Stomach (tissue), 9 donors: ENCODE results near the gene LCE5A. TPM values are rescaled to one million over a fixed set of nuclear protein-coding genes. Genes with fewer than 3 reads are reported as not detected.

ENCODE experiments used
- DNase-seq, 2 donors: peaks; one replicate each; pipeline versions ENCODE4 v3.0.0 to v3.0.0-alpha.2; 2013 to 2019
- H3K27ac ChIP-seq, 5 donors: fragments of 200-600 bp in 4 of 5; sonication (generic) in 4 of 5; one replicate each; pipeline ENCODE4 v1.5.1; 2013 to 2019; ENCODE audit warnings: mild to moderate bottlenecking in 1 of 5, moderate library complexity in 1 of 5
- H3K27me3 ChIP-seq, 3 donors: fragments of 200-600 bp; sonication (generic); one replicate each; pipeline ENCODE4 v1.5.1; 2017 to 2019; ENCODE audit warnings: mixed run types in 1 of 3
- H3K36me3 ChIP-seq, 4 donors: fragments of 200-600 bp; sonication (generic); 1 replicate in 3 of 4; 2 replicates in 1 of 4; pipeline ENCODE4 v1.5.1; 2016 to 2019
- H3K4me1 ChIP-seq, 4 donors: fragments of 200-600 bp; sonication (generic); one replicate each; pipeline ENCODE4 v1.5.1; 2016 to 2019
- H3K4me3 ChIP-seq, 4 donors: fragments of 200-600 bp; sonication (generic) in 3 of 4; one replicate each; pipeline ENCODE4 v1.5.1; 2016 to 2019; ENCODE audit warnings: mild to moderate bottlenecking in 1 of 4
- H3K9me3 ChIP-seq, 4 donors: fragments of 200-600 bp; sonication (generic); one replicate each; pipeline ENCODE4 v1.5.1; 2016 to 2019
- EP300 ChIP-seq: sonication (generic); formaldehyde crosslinking; IDR thresholded peaks from one replicate; pipeline ENCODE4 v1.6.1; 2017; ENCODE audit warnings: antibody characterized with exemption
- POLR2A ChIP-seq, 4 donors: fragments of 450-650 bp; IDR thresholded peaks; one replicate each; pipeline ENCODE4 v1.6.1; 2016; ENCODE audit warnings: antibody characterized with exemption in 4 of 4, control low read depth in 2 of 4, mild to moderate bottlenecking in 1 of 4, moderate library complexity in 1 of 4
- POLR2AphosphoS5 ChIP-seq, 3 donors: sonication (generic); formaldehyde crosslinking; IDR thresholded peaks; one replicate each; pipeline ENCODE4 v1.6.1; 2016; ENCODE audit warnings: antibody characterized with exemption in 3 of 3
- WGBS, 5 donors: extraction: QIAGEN DNeasy Blood & Tissue Kit in 3 of 5; methylation state at CpG; one replicate each; pipeline versions ENCODE4 v1.1.5 to v1.1.7; 2013 to 2018; 5-methylcytosine and 5-hydroxymethylcytosine counted together
- intact Hi-C: fragments of 100-400 bp; cut with DNase I; formaldehyde crosslinking; loops from one replicate; pipeline ENCODE4 v1.15.1; 2023; ENCODE audit warnings: low total_unique reads
- polyA plus RNA-seq, 3 donors: library from polyadenylated mRNA; stranded (reverse); fragments of 200-250 nt; gene quantifications; one replicate each; pipeline ENCODE4 v1.2.3, GENCODE V29; 2013
- total RNA-seq, 5 donors: library from RNA; depleted of rRNA; stranded (reverse); fragments of >200 nt; gene quantifications; one replicate each; pipeline versions ENCODE4 v1.1.0 to v1.2.3, GENCODE V29; 2014 to 2016
- TF ChIP-seq, protein P1 (sequence below), 7 experiments: fragments of 450-650 bp in 4 of 7; fragments of 200-600 bp in 3 of 7; sonication (generic) in 3 of 7; IDR thresholded peaks; one replicate each; pipeline ENCODE4 v1.5.1; 2016 to 2019; ENCODE audit warnings: antibody characterized with exemption in 7 of 7, control low read depth in 2 of 7, mild to moderate bottlenecking in 1 of 7
- donor health status: healthy with polysubstance abuse.
- donor health status: Bipolar disorder and iron deficiency.
- donor health status: healthy.

LCE5A gene
- total and polyA plus RNA-seq, 8 donors: not detected

DNA sequence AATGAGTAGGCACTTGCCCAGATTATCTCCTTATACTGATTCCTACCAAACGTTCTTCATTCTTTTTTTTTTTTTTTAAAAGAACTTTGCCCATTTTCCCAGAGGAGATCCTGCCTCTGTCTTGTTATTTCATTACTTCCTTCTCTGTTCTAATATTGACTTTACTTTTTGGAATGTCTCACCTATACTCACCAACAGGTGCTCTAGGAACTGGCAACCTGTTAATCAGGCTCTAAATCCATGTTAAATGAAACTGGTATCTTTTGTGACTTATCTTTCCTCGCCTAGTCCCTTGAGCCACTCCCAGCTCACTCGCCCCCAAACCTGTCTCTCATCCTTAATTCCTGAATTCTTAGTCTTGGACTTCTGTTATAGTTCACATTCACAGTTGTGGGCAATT lies 2.5 kb downstream of the LCE5A start:
- no peak overlapping the region for H3K27ac ChIP-seq

DNA sequence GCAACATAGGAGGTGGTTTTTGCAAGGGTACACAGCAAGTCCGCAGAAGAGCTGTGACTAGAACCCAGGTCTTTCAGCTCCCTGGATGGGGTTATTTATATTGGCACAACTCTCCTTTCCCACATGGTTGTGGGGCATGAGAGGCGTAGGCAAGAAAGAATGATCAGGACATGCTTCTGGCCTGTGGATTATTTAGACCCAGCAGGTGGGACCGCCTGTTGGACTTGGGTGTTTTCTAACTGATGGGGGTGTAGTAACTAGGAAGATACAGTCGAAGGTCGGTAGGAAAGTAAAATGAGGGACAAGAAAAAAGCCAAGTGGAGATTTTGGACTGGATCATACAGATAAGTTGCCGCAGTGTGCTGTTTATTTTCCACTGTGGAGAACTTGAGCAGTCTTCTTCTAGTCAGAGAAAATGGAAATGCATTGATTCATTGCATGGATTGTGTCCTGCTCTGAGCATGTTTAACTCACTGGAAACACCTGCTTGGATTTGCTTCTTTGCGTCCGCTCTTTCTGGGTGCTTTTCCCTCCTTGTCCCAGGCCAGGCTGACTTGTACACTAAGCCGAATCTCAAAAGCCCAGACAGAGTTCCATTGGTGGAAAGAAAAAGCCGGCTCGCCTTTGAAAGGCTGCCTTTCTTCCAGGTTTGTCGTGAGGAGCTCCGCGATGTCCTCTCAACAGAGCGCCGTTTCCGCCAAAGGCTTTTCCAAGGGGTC lies 4.3 kb downstream of the LCE5A start:
- no peak for DNase-seq
- peaks cover 3 to 74% (median 43%) of the 10 kb centered on the region in 3 donors for H3K27me3 ChIP-seq
- H3K4me3 ChIP-seq: peak overlapping the region; percentile 8 to 33 (median 21)

More for the DNA sequence above, 2.5 kb downstream of the LCE5A start:
- 34 to 48% (median 38%) methylated on average over 3 of the region's 3 CpGs for WGBS, 5 donors
- intact Hi-C loops: no loop called here
- no peaks in the 10 kb centered on the region for H3K36me3 ChIP-seq
- no peaks in the 10 kb centered on the region for H3K9me3 ChIP-seq
- no peak for DNase-seq
- H3K4me1 ChIP-seq: peaks cover 0 to 12% (median 8%) of the 10 kb centered on the region in 4 donors
- no peak overlapping the region for H3K4me3 ChIP-seq
- TF ChIP-seq EP300 (no peak), POLR2A (IDR thresholded peaks at IDR 0.05) (no peak), POLR2AphosphoS5 (IDR thresholded peaks at IDR 0.05) (no peak)
- TF ChIP-seq, protein P1, sequence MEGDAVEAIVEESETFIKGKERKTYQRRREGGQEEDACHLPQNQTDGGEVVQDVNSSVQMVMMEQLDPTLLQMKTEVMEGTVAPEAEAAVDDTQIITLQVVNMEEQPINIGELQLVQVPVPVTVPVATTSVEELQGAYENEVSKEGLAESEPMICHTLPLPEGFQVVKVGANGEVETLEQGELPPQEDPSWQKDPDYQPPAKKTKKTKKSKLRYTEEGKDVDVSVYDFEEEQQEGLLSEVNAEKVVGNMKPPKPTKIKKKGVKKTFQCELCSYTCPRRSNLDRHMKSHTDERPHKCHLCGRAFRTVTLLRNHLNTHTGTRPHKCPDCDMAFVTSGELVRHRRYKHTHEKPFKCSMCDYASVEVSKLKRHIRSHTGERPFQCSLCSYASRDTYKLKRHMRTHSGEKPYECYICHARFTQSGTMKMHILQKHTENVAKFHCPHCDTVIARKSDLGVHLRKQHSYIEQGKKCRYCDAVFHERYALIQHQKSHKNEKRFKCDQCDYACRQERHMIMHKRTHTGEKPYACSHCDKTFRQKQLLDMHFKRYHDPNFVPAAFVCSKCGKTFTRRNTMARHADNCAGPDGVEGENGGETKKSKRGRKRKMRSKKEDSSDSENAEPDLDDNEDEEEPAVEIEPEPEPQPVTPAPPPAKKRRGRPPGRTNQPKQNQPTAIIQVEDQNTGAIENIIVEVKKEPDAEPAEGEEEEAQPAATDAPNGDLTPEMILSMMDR (IDR thresholded peaks at IDR 0.05): no peak
- H3K27me3 ChIP-seq: peaks cover 3 to 87% (median 48%) of the 10 kb centered on the region in 3 donors

DNA sequence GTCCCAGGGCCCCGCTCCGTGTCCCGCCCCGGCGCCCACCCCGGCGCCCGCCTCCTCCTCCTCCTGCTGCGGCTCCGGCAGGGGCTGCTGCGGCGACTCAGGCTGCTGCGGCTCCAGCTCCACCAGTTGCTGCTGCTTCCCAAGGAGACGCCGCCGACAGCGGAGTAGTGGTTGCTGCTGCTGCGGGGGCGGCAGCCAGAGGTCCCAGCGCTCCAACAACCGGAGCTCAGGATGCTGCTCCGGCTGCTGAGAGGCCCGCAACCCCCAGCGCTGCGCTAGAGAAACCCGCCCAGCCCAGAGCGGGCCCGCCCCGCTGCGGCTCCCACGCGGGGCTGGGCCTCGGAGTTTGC lies 4.8 kb downstream of the LCE5A start:
- H3K27me3 ChIP-seq: peaks cover 3 to 70% (median 43%) of the 10 kb centered on the region in 3 donors

More for the DNA sequence above, 4.3 kb downstream of the LCE5A start:
- H3K36me3 ChIP-seq: no peaks in the 10 kb centered on the region
- H3K4me1 ChIP-seq: peaks cover 0 to 12% (median 8%) of the 10 kb centered on the region in 4 donors
- no peak overlapping the region for H3K27ac ChIP-seq
- TF ChIP-seq POLR2AphosphoS5 (IDR thresholded peaks at IDR 0.05): no peak
- TF ChIP-seq, protein P1 (IDR thresholded peaks at IDR 0.05): no peak
- TF ChIP-seq EP300: no peak
- TF ChIP-seq POLR2A (IDR thresholded peaks at IDR 0.05): no peak
- 29 to 42% (median 32%) methylated on average over 13 to 17 of the region's 17 CpGs for WGBS, 5 donors
- H3K9me3 ChIP-seq: no peaks in the 10 kb centered on the region
- intact Hi-C loops: no loop called here

DNA sequence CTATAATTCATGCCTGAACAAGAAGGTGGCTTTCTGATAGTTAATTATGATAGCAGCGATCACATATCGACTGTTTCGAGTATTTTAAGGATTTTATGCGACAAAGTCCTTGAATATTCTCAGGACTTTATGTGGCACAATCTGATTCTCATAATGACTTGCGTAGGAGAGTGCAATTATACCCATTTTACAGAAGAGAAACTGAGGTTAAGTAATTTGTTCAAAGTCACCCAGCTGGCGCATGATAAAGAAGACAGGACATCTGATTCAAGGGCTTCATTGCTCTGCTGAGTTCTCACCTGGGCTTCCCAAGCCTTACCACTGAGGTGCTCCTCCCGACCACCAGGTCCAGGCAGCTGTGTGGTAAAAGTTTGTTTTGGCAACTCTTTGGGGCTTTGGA lies 5.5 kb downstream of the LCE5A start:
- no peaks in the 10 kb centered on the region for H3K9me3 ChIP-seq
- DNase-seq: no peak
- peaks cover 3 to 64% (median 41%) of the 10 kb centered on the region in 3 donors for H3K27me3 ChIP-seq
- H3K27ac ChIP-seq: no peak overlapping the region
- WGBS, 5 donors: 66 to 74% (median 70%) methylated on average over 7 of the region's 7 CpGs
- intact Hi-C loops: no loop called here
- no peak overlapping the region for H3K4me3 ChIP-seq
- H3K4me1 ChIP-seq: peaks cover 0 to 12% (median 8%) of the 10 kb centered on the region in 4 donors
- no peaks in the 10 kb centered on the region for H3K36me3 ChIP-seq
- TF ChIP-seq POLR2A (IDR thresholded peaks at IDR 0.05) (no peak), POLR2AphosphoS5 (IDR thresholded peaks at IDR 0.05) (no peak), EP300 (no peak)
- TF ChIP-seq, protein P1 (IDR thresholded peaks at IDR 0.05): no peak

More for the DNA sequence above, 4.8 kb downstream of the LCE5A start:
- intact Hi-C loops: no loop called here
- no peak overlapping the region for H3K27ac ChIP-seq
- peaks cover 0 to 12% (median 8%) of the 10 kb centered on the region in 4 donors for H3K4me1 ChIP-seq
- TF ChIP-seq POLR2A (IDR thresholded peaks at IDR 0.05): no peak
- no peak for TF ChIP-seq EP300
- TF ChIP-seq, protein P1 (IDR thresholded peaks at IDR 0.05): no peak
- peak in 1 of 2 donors; percentile 50 for DNase-seq
- WGBS, 5 donors: 1 to 8% (median 2%) methylated on average over 24 to 33 of the region's 33 CpGs
- H3K4me3 ChIP-seq: peak overlapping the region; percentile 8 to 33 (median 21)
- no peaks in the 10 kb centered on the region for H3K36me3 ChIP-seq
- H3K9me3 ChIP-seq: no peaks in the 10 kb centered on the region
